Colonic mucosa (tissue), 4 donors: ENCODE data around the gene UQCR11. TPM values are rescaled to one million over a fixed set of nuclear protein-coding genes. Genes with fewer than 3 reads are reported as not detected.

ENCODE experiments used
- DNase-seq: peaks from one replicate; pipeline ENCODE4 v3.0.0-alpha.2; 2020
- H3K27ac ChIP-seq: fragments of 200-600 bp; one replicate; pipeline ENCODE4 v1.8.0; 2021
- H3K27me3 ChIP-seq: fragments of 200-600 bp; one replicate; pipeline ENCODE4 v1.8.0; 2021
- H3K36me3 ChIP-seq: fragments of 200-600 bp; one replicate; pipeline ENCODE4 v1.8.0; 2021
- H3K4me1 ChIP-seq: fragments of 200-600 bp; one replicate; pipeline ENCODE4 v1.8.0; 2021; ENCODE audit warnings: mild to moderate bottlenecking
- H3K4me3 ChIP-seq: fragments of 200-600 bp; one replicate; pipeline ENCODE4 v1.8.0; 2021
- H3K9ac ChIP-seq, 2 donors: one replicate each; pipeline ENCODE4 v1.7.0; 2013; ENCODE audit warnings: control low read depth in 2 of 2, low read depth in 2 of 2, low read length in 2 of 2
- H3K9me3 ChIP-seq: fragments of 200-600 bp; one replicate; pipeline ENCODE4 v1.8.0; 2021
- intact Hi-C: fragments of 100-400 bp; cut with DNase I; formaldehyde crosslinking; loops from one replicate; pipeline ENCODE4 v1.14.1; 2022
- total RNA-seq, 2 donors: library from RNA; stranded (reverse); fragmentation: NEBNext Ultra II Directional in 1 of 2; extraction: Animal tissue kit (Norgen Biotek cat#: 25700) in 1 of 2; gene quantifications; one replicate each; pipeline ENCODE4 v1.2.1, GENCODE V29; 2021
- TF ChIP-seq, protein P1 (sequence below): fragments of 200-600 bp; IDR thresholded peaks from one replicate; pipeline ENCODE4 v1.8.0; 2022; ENCODE audit warnings: antibody characterized with exemption, mild to moderate bottlenecking
- donor health status: healthy.
- donor health status: DM: no; HTN: no; CAD: no.
- donor health status: DM: no; HTN: no; CAD: no.

The UQCR11 gene
- total RNA-seq, 2 donors from 2014 or later = 325 to 336 TPM

DNA sequence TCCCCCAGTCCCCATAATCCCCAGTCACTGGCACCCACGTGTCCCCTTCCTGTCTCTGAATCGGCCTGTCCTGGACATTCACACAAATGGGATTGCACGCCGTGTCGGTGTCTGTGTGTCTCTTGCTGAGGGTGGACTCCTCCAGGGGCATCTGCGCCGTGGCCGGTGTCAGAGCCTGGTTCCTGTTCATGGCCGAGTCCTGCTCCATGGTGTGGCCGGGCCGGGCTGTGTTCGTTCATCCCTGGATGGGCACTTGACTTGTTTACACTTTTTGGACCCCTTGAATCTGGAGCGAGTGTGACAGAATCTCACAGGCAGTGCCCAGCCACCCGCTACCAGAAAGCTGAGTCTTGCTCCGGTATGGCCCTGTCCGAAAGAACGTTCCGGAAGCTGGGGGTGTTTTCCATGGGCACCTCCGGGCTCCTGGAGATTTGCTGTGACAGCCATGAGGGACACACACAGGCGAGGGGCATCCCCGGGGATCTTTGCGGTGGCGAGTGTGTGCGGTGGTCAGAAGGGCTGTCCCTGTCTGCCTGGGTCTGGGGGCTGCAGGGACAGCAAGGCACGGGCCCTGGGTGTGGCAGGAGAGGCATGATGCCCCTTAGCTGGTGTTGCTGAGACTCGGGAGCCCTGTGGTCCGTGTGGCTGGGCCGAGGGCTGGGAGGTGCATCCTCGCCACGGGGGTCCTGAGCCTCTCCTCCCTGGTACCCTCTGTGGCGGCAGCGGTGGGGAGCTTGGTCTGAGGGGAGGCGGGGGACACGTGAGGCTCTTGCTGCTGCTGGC lies 30.7 kb downstream of the UQCR11 start:
- TF ChIP-seq, protein P1, sequence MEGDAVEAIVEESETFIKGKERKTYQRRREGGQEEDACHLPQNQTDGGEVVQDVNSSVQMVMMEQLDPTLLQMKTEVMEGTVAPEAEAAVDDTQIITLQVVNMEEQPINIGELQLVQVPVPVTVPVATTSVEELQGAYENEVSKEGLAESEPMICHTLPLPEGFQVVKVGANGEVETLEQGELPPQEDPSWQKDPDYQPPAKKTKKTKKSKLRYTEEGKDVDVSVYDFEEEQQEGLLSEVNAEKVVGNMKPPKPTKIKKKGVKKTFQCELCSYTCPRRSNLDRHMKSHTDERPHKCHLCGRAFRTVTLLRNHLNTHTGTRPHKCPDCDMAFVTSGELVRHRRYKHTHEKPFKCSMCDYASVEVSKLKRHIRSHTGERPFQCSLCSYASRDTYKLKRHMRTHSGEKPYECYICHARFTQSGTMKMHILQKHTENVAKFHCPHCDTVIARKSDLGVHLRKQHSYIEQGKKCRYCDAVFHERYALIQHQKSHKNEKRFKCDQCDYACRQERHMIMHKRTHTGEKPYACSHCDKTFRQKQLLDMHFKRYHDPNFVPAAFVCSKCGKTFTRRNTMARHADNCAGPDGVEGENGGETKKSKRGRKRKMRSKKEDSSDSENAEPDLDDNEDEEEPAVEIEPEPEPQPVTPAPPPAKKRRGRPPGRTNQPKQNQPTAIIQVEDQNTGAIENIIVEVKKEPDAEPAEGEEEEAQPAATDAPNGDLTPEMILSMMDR = no peak
- H3K4me1 ChIP-seq = no peaks in the 10 kb centered on the region
- no peaks in the 10 kb centered on the region for H3K9me3 ChIP-seq
- no peak for DNase-seq
- H3K27me3 ChIP-seq = no peaks in the 10 kb centered on the region
- peak overlapping the region in 1 of 2 donors; percentile 24 for H3K9ac ChIP-seq
- no peaks in the 10 kb centered on the region for H3K36me3 ChIP-seq
- no peak overlapping the region for H3K4me3 ChIP-seq
- H3K27ac ChIP-seq = no peak overlapping the region
- intact Hi-C loops = no loop called here

DNA sequence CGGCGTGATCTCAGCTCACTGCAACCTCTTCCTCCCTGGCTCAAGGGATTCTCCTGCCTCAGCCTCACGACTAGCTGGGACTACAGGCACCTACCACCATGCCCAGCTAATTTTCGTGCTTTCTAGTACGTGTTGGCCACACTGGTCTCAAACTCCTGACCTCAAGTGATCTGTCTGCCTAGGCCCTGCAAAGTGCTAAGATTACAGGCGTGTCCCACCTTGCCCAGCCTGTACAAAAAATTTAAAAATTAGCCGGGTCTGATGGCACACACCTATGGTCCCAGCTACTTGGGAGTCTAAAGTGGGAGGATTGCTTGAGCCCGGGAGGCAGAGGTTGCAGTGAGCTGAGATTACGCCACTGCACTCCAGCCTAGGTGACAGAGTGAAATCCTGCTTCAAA lies 32.5 kb downstream of the UQCR11 start:
- TF ChIP-seq, protein P1 = no peak
- intact Hi-C loops = no loop called here

DNA sequence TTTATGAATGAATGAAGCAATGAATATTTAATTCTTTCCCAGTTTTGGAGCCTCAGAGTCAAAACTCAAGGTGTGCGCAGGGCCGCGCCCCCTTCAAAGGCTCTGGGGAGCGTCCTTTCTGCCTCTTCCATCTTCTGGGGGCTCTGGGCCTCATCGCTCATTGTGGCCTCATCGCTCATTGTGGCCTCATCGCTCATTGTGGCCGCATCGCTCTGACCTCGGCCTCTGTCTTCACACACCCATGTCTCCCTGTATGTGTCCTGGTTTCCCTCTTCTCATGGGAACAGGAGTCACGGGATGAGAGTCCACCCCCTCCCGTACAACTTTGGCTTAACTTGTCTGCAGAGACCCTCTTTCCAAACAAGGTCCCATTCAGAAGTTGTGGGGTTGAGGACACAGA lies 33.9 kb downstream of the UQCR11 start:
- intact Hi-C loops = no loop called here
- no peaks in the 10 kb centered on the region for H3K27me3 ChIP-seq
- TF ChIP-seq, protein P1 = no peak
- no peak overlapping the region for H3K9ac ChIP-seq
- H3K4me1 ChIP-seq = no peaks in the 10 kb centered on the region
- H3K4me3 ChIP-seq = no peak overlapping the region
- no peak overlapping the region for H3K27ac ChIP-seq
- H3K36me3 ChIP-seq = no peaks in the 10 kb centered on the region
- no peaks in the 10 kb centered on the region for H3K9me3 ChIP-seq
- no peak for DNase-seq

More for the DNA sequence above, 32.5 kb downstream of the UQCR11 start:
- no peak for DNase-seq
- no peaks in the 10 kb centered on the region for H3K4me1 ChIP-seq
- no peak overlapping the region for H3K9ac ChIP-seq
- H3K4me3 ChIP-seq = no peak overlapping the region
- H3K27ac ChIP-seq = no peak overlapping the region
- no peaks in the 10 kb centered on the region for H3K27me3 ChIP-seq
- no peaks in the 10 kb centered on the region for H3K9me3 ChIP-seq
- no peaks in the 10 kb centered on the region for H3K36me3 ChIP-seq

DNA sequence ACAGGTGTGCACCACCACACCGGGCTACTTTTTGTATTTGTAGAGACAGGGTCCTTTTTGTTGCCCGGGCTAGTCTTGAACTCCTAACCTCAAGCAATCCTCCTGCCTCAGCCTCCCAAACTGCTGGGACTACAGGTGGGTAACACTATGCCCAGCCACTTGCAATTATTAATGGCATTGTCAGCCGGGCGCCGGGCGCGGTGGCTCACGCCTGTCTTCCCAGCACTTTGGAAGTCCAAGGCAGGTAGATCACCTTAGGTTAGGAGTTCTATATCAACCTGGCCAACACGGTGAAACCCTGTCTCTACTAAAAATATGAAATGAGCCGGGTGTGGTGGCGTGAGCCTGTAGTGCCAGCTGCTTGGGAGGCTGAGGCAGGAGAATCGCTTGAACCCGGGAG lies 34.4 kb downstream of the UQCR11 start:
- Histone ChIP-seq H3K27ac (no peak overlapping the region), H3K4me3 (no peak overlapping the region), H3K9me3 (no peaks in the 10 kb centered on the region), H3K9ac (no peak overlapping the region), H3K4me1 (no peaks in the 10 kb centered on the region), H3K27me3 (no peaks in the 10 kb centered on the region), H3K36me3 (no peaks in the 10 kb centered on the region)
- intact Hi-C loops = no loop called here
- TF ChIP-seq, protein P1 = no peak
- DNase-seq = no peak

DNA sequence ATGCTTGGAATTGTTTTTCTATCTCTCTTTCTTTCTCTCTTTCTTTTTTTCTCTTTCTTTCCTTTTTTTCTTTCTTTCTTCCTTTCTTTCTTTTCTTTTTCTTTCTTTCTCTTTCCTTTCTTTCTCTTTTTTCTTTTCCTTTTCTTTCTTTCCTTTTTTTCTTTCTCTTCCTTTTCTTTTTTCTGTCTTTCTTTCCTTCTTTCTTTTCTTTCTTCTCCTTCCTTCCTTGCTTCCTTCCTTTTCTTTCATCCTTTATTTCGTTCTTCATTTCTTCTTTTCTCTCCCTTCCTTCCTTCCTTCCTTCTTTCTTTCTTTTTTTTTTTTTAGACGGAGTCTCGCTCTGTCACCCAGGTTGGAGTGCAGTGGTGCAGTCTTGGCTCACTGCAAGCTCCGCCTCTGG lies 35.3 kb downstream of the UQCR11 start:
- Histone ChIP-seq H3K36me3 (no peaks in the 10 kb centered on the region), H3K9me3 (no peaks in the 10 kb centered on the region), H3K9ac (no peak overlapping the region), H3K27me3 (no peaks in the 10 kb centered on the region), H3K4me3 (no peak overlapping the region), H3K27ac (no peak overlapping the region), H3K4me1 (no peaks in the 10 kb centered on the region)
- no peak for DNase-seq
- TF ChIP-seq, protein P1 = no peak
- intact Hi-C loops = no loop called here
